Body of pancreas (tissue), 4 donors: ENCODE measurements around the gene CD151. TPM values are rescaled to one million over a fixed set of nuclear protein-coding genes. Genes with fewer than 3 reads are reported as not detected.

ENCODE experiments used
- ATAC-seq: fragments of 150-250 bp; one replicate; pipeline ENCODE4 v1.9.1; 2016
- DNase-seq, 4 donors: peaks; one replicate each; pipeline ENCODE4 v3.0.0-alpha.2; 2019
- H3K27ac ChIP-seq, 4 donors: fragments of 200-600 bp; sonication (generic); 1 replicate in 3 of 4; 2 replicates in 1 of 4; pipeline versions ENCODE4 v1.5.1 to v1.6.1; 2016 to 2019; ENCODE audit warnings: mild to moderate bottlenecking in 1 of 4, mixed read lengths in 1 of 4, moderate library complexity in 1 of 4
- H3K27me3 ChIP-seq, 2 donors: fragments of 200-600 bp; sonication (generic); one replicate each; pipeline ENCODE4 v1.6.0; 2016; ENCODE audit warnings: mild to moderate bottlenecking in 1 of 2
- H3K36me3 ChIP-seq, 2 donors: fragments of 200-600 bp; sonication (generic); replicated peaks in 1 of 2; 2 replicates each; pipeline ENCODE4 v1.5.1; 2016; ENCODE audit warnings: low read depth in 2 of 2; ENCODE audit not compliant: insufficient read depth in 1 of 2
- H3K4me1 ChIP-seq: fragments of 200-600 bp; sonication (generic); one replicate; pipeline ENCODE4 v1.6.0; 2016
- H3K4me3 ChIP-seq, 2 donors: fragments of 200-600 bp; sonication (generic); 1 replicate in 1 of 2; 2 replicates in 1 of 2; pipeline ENCODE4 v1.5.1; 2016 to 2019
- H3K9me3 ChIP-seq, 3 donors: fragments of 200-600 bp; sonication (generic); 1 replicate in 2 of 3; 2 replicates in 1 of 3; pipeline ENCODE4 v1.5.1; 2016
- CTCF ChIP-seq, 7 experiments: fragments of 450-650 bp in 4 of 7; fragments of 200-600 bp in 3 of 7; sonication (generic) in 3 of 7; IDR thresholded peaks; one replicate each; pipeline ENCODE4 v1.5.1; 2016 to 2019; ENCODE audit warnings: antibody characterized with exemption in 7 of 7
- POLR2A ChIP-seq, 3 donors: fragments of 450-650 bp; IDR thresholded peaks; one replicate each; pipeline ENCODE4 v1.6.1; 2016; ENCODE audit warnings: antibody characterized with exemption in 3 of 3, mild to moderate bottlenecking in 2 of 3
- WGBS, 2 donors: methylation state at CpG; one replicate each; pipeline ENCODE4 v1.1.5; 2017; 5-methylcytosine and 5-hydroxymethylcytosine counted together
- intact Hi-C: fragments of 100-400 bp; cut with DNase I; formaldehyde crosslinking; loops from one replicate; pipeline ENCODE4 v1.15.1; 2023
- total RNA-seq, 2 donors: library from RNA; depleted of rRNA; stranded (reverse); fragments of >200 nt; gene quantifications; one replicate each; pipeline ENCODE4 v1.1.0, GENCODE V29; 2016

Gene CD151
- total RNA-seq, 2 donors from 2014 or later, result 152 to 282 TPM

GRCh38 chr11:850775-851763 lies 18.3 kb downstream of the CD151 start:
- Histone ChIP-seq H3K27me3 (peaks cover 0 to 6% of the 10 kb centered on the region in 2 donors), H3K4me1 (peaks cover 31% of the 10 kb centered on the region), H3K27ac (no peak overlapping the region), H3K4me3 (no peak overlapping the region), H3K36me3 (no peaks in the 10 kb centered on the region), H3K9me3 (no peaks in the 10 kb centered on the region)
- intact Hi-C loops, result no loop called here
- DNase-seq, result no peak
- TF ChIP-seq POLR2A (IDR thresholded peaks at IDR 0.05) (no peak), CTCF (IDR thresholded peaks at IDR 0.05) (no peak)
- WGBS, 2 donors, result 86 to 100% methylated on average over 3 to 22 of the region's 28 CpGs
- no peak for ATAC-seq

GRCh38 chr11:852762-853161 lies 20.0 kb downstream of the CD151 start:
- DNase-seq (no peak), ATAC-seq (no peak)
- no peak overlapping the region for H3K4me3 ChIP-seq
- no peak for TF ChIP-seq POLR2A (IDR thresholded peaks at IDR 0.05)
- TF ChIP-seq CTCF (IDR thresholded peaks at IDR 0.05), result no peak
- H3K36me3 ChIP-seq, result no peaks in the 10 kb centered on the region
- H3K27me3 ChIP-seq, result peaks cover 0 to 6% of the 10 kb centered on the region in 2 donors
- H3K27ac ChIP-seq, result no peak overlapping the region
- 78 to 89% methylated on average over 4 to 15 of the region's 15 CpGs for WGBS, 2 donors
- no peaks in the 10 kb centered on the region for H3K9me3 ChIP-seq
- intact Hi-C loops, result no loop called here
- peaks cover 30% of the 10 kb centered on the region for H3K4me1 ChIP-seq

- peaks cover 0 to 6% of the 10 kb centered on the region in 2 donors for H3K27me3 ChIP-seq
- ATAC-seq (no peak), DNase-seq (no peak)
- 95 to 97% methylated on average over 18 to 22 of the region's 27 CpGs for WGBS, 2 donors
- no peak overlapping the region for H3K4me3 ChIP-seq
- H3K27ac ChIP-seq, result no peak overlapping the region
- no peaks in the 10 kb centered on the region for H3K36me3 ChIP-seq
- H3K4me1 ChIP-seq, result peaks cover 19% of the 10 kb centered on the region
- H3K9me3 ChIP-seq, result no peaks in the 10 kb centered on the region
- TF ChIP-seq POLR2A (IDR thresholded peaks at IDR 0.05), result no peak
- intact Hi-C loops, result no loop called here
Measured at GRCh38 chr11:853682-854448, 21.1 kb downstream of the CD151 start.

GRCh38 chr11:854601-855329 lies 22.0 kb downstream of the CD151 start:
- no peaks in the 10 kb centered on the region for H3K36me3 ChIP-seq
- no peak overlapping the region for H3K4me3 ChIP-seq
- peaks cover 16% of the 10 kb centered on the region for H3K4me1 ChIP-seq
- no peaks in the 10 kb centered on the region for H3K27me3 ChIP-seq
- DNase-seq, result no peak
- intact Hi-C loops, result loop anchor here (5.0 kb wide), 1 partner anchor 183 kb away; the partner anchor contains the start of gene MUC6
- no peak for ATAC-seq
- H3K27ac ChIP-seq, result no peak overlapping the region
- H3K9me3 ChIP-seq, result no peaks in the 10 kb centered on the region
- TF ChIP-seq POLR2A (IDR thresholded peaks at IDR 0.05), result no peak
- no peak for TF ChIP-seq CTCF (IDR thresholded peaks at IDR 0.05)
- 91 to 95% methylated on average over 9 to 20 of the region's 20 CpGs for WGBS, 2 donors
